ENCODE measurements around the gene TCP10L.
"Not testable (repeated sequence)": the region's sequence is repeated elsewhere in the genome, so short reads cannot be mapped to it uniquely, and the experiment has no call there.

The TCP10L gene

GRCh38 chr21:32584472-32584871 lies 851 bp downstream of the TCP10L start:
- DNase-seq: no peak

- DNase-seq: no peak
These were observed 3.6 kb downstream of the TCP10L start for GRCh38 chr21:32581732-32582131.

GRCh38 chr21:32580949-32581348 lies 4.4 kb downstream of the TCP10L start:
- no peak for DNase-seq

- no peak for DNase-seq
These were observed 7.1 kb downstream of the TCP10L start for GRCh38 chr21:32578107-32578691.

- no peak for DNase-seq
These were observed 9.3 kb downstream of the TCP10L start for GRCh38 chr21:32576011-32576410.

GRCh38 chr21:32574946-32575925 lies 10.1 kb downstream of the TCP10L start:
- DNase-seq: no peak

- no peak for DNase-seq
These were observed 12.5 kb downstream of the TCP10L start for GRCh38 chr21:32572574-32573420.

- no peak for DNase-seq
These were observed 14.9 kb downstream of the TCP10L start for GRCh38 chr21:32570456-32570855.

- DNase-seq: peak; percentile 52 to 73 (median 57)
These were observed 15.8 kb downstream of the TCP10L start for GRCh38 chr21:32569261-32570230.

GRCh38 chr21:32567626-32568025 lies 17.7 kb downstream of the TCP10L start:
- DNase-seq: no peak

GRCh38 chr21:32566741-32567389 lies 18.5 kb downstream of the TCP10L start:
- no peak for DNase-seq

- no peak for DNase-seq
These were observed 19.4 kb downstream of the TCP10L start for GRCh38 chr21:32565856-32566465.

- no peak for DNase-seq
These were observed 22.4 kb downstream of the TCP10L start for GRCh38 chr21:32562915-32563314.

GRCh38 chr21:32562426-32562825 lies 22.9 kb downstream of the TCP10L start:
- DNase-seq: no peak

GRCh38 chr21:32561476-32561875 lies 23.8 kb downstream of the TCP10L start:
- not testable (repeated sequence) for DNase-seq

- no peak for DNase-seq
These were observed 24.4 kb downstream of the TCP10L start for GRCh38 chr21:32560896-32561295.

GRCh38 chr21:32559006-32559610 lies 26.2 kb downstream of the TCP10L start:
- DNase-seq: no peak

GRCh38 chr21:32558106-32558505 lies 27.2 kb downstream of the TCP10L start:
- no peak for DNase-seq

- DNase-seq: no peak
These were observed 30.3 kb downstream of the TCP10L start for GRCh38 chr21:32554832-32555638.

GRCh38 chr21:32549886-32550285 lies 35.4 kb downstream of the TCP10L start:
- DNase-seq: no peak

All from activated naive CD4-positive, alpha-beta T cell (primary cell).